ENCODE measurements around the gene TBC1D10A. TPM values are rescaled to one million over a fixed set of nuclear protein-coding genes. Genes with fewer than 3 reads are reported as not detected.

Gene TBC1D10A
- total RNA-seq, 2 donors from 2014 or later: 34.3 to 35.8 TPM

DNA sequence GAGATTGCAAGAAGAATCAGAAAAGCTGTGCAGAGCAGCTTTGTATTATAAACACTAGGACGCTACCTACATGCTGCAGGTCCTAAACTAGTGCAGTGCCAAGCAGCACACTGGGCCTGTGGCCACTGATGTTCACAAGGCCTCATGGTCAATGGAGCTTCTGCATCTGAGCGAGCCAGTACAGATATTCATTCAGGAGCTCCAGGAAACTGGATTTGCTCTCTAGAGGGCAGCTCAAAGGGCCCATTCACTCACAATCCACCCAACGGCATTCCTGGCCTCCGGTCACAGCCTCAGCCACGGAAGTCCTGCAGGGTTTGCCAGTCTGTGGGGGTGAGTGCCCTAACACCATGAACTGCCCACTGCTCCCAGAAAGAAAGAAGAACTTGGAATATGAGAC lies 5.8 kb upstream of the TBC1D10A start:
- DNase-seq: no peak
- intact Hi-C loops (cut with DNase I): no loop called here
- Histone ChIP-seq H3K27ac (peak overlapping the region; percentile 54), H3K36me3 (peaks cover 33% of the 10 kb centered on the region), H3K27me3 (no peaks in the 10 kb centered on the region), H3K9me3 (no peaks in the 10 kb centered on the region), H3K4me1 (peaks cover 3% of the 10 kb centered on the region), H3K9ac (ENCODE audit: low read depth in 2 of 2, low read length in 2 of 2) (peak overlapping the region in 1 of 2 donors; percentile 37), H3K4me3 (no peak overlapping the region)
- TF ChIP-seq, protein P1, sequence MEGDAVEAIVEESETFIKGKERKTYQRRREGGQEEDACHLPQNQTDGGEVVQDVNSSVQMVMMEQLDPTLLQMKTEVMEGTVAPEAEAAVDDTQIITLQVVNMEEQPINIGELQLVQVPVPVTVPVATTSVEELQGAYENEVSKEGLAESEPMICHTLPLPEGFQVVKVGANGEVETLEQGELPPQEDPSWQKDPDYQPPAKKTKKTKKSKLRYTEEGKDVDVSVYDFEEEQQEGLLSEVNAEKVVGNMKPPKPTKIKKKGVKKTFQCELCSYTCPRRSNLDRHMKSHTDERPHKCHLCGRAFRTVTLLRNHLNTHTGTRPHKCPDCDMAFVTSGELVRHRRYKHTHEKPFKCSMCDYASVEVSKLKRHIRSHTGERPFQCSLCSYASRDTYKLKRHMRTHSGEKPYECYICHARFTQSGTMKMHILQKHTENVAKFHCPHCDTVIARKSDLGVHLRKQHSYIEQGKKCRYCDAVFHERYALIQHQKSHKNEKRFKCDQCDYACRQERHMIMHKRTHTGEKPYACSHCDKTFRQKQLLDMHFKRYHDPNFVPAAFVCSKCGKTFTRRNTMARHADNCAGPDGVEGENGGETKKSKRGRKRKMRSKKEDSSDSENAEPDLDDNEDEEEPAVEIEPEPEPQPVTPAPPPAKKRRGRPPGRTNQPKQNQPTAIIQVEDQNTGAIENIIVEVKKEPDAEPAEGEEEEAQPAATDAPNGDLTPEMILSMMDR (IDR thresholded peaks at IDR 0.05): no peak

DNA sequence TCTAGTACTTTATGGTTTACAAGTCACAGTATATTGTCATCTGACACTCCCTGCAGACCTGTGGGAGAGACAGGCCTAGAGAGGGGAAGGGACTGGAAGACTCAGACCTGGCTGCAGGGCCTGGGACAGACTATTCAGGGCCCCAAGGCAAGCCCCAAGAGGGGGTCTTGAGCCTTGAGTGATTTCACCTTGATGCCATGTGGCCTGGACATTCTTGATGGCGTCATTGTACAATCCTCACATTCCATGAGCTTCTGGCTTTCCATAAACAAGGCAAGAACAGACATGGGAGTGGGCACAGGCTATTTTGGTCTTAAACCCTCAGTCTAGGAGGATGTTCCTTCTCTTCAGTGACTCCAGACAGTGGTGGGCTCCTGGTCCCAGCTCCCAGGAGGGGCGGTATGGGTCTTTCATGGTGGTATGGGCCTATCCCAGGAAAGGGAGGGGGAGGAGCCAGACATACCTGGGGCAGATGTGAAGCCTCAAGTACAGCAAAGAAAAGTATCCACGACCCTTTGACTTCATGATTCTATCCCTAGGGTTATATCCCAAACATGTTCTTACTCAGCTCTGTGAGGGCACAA lies 1.8 kb upstream of the TBC1D10A start:
- H3K36me3 ChIP-seq: peaks cover under 1% of the 10 kb centered on the region
- H3K9ac ChIP-seq (ENCODE audit: low read depth in 2 of 2, low read length in 2 of 2): peak overlapping the region; percentile 9 to 26
- no peaks in the 10 kb centered on the region for H3K27me3 ChIP-seq
- TF ChIP-seq, protein P1 (IDR thresholded peaks at IDR 0.05): no peak
- H3K4me3 ChIP-seq: no peak overlapping the region
- no peak for DNase-seq
- peaks cover 7% of the 10 kb centered on the region for H3K4me1 ChIP-seq
- peak overlapping the region; percentile 84 for H3K27ac ChIP-seq
- no peaks in the 10 kb centered on the region for H3K9me3 ChIP-seq
- intact Hi-C loops (cut with DNase I): no loop called here

DNA sequence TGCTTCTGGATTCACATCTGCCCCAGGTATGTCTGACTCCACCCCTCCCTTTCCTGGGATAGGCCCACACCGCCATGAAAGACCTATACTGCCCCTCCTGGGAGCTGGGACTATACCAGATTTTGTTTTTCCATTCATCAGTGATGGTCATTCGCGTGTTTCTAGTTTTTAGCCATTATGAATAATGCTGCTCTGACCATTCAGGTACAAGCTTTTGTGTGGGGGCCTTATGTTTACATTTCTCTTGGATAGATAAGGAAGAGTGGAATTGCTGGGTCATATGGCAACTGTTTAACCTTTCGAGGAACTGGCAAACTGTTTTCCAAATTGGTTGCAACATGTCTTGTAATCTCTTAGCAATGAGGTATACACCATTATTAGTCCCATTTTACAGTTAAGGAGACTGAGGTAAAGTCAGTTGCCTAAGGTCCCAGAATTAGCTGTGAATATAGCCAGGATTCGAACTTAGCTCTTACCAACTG lies 1.2 kb upstream of the TBC1D10A start:
- intact Hi-C loops (cut with DNase I): no loop called here
- peaks cover 7% of the 10 kb centered on the region for H3K4me1 ChIP-seq
- H3K27ac ChIP-seq: peak overlapping the region; percentile 84
- H3K27me3 ChIP-seq: no peaks in the 10 kb centered on the region
- DNase-seq: peak; percentile 62
- H3K9ac ChIP-seq (ENCODE audit: low read depth in 2 of 2, low read length in 2 of 2): peak overlapping the region in 1 of 2 donors; percentile 84
- TF ChIP-seq, protein P1 (IDR thresholded peaks at IDR 0.05): peak; percentile 21
- no peaks in the 10 kb centered on the region for H3K36me3 ChIP-seq
- H3K9me3 ChIP-seq: no peaks in the 10 kb centered on the region
- H3K4me3 ChIP-seq: no peak overlapping the region

DNA sequence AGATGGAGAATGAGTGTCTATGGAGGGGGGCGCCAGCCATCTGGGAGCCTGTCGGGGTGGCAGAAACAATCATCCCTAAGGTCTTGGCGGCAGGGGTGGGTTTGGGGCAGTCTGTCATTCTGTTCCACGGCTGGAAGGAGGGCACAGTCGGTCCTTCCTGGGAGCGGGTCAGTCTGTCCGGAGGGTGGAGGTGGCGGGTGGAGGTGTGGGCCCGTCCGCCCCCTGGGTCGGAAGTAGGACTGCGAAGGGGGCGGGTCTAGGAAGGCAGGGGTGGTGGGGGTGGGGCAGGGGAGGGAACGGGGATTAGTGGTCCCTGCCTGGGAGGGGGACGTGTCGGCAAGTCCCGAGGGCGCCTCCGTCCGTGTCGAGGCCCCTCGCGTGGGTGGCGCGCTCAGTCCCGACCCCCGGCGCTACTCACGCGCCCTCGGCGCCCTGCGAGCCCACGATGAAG lies 461 bp downstream of the TBC1D10A start:
- TF ChIP-seq, protein P1 (IDR thresholded peaks at IDR 0.05): no peak
- Histone ChIP-seq H3K27ac (peak overlapping the region; percentile 87), H3K9ac (ENCODE audit: low read depth in 2 of 2, low read length in 2 of 2) (peak overlapping the region; percentile 82 to 94), H3K4me3 (peak overlapping the region; percentile 93), H3K27me3 (no peaks in the 10 kb centered on the region), H3K4me1 (peaks cover 7% of the 10 kb centered on the region), H3K36me3 (no peaks in the 10 kb centered on the region), H3K9me3 (no peaks in the 10 kb centered on the region)
- peak; percentile 58 for DNase-seq
- intact Hi-C loops (cut with DNase I): no loop called here

DNA sequence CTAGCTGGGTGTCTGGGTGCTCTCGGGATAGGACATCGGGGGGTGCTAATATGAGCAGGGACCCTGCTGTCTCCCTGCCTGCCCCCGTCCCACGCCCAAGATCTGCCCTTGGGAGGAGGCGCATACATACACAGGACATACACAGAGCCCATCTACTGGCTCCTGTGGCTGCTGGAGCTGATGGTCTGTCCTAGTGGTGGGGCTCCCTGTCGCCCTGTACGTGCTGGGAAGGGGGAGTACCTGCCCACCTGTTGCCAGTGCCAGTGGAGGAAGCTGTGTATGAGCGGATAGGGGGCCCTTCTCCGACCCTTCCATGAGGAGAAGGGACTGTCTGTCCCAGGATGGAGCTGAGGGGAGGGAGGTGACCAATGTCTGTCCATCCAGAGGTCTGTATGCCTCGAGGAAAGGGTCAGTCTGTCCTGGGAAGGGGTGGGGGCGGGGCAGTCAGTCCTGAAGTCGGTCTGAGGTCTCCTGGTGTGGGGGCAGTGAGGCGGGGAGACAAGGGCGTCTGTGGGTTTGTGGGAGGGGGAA lies 952 bp downstream of the TBC1D10A start:
- Histone ChIP-seq H3K36me3 (no peaks in the 10 kb centered on the region), H3K4me3 (peak overlapping the region; percentile 93), H3K4me1 (peaks cover 7% of the 10 kb centered on the region), H3K9me3 (no peaks in the 10 kb centered on the region), H3K27ac (peak overlapping the region; percentile 87), H3K27me3 (no peaks in the 10 kb centered on the region), H3K9ac (ENCODE audit: low read depth in 2 of 2, low read length in 2 of 2) (peak overlapping the region; percentile 82 to 94)
- no peak for DNase-seq
- TF ChIP-seq, protein P1 (IDR thresholded peaks at IDR 0.05): no peak
- intact Hi-C loops (cut with DNase I): no loop called here

All from colonic mucosa (tissue), 4 donors.